Inflammatory macrophage treated with lipopolysaccharide for 4 hours (primary cell): Measurements from ENCODE around the gene TBXAS1.

ENCODE experiments used
- DNase-seq: peaks from one replicate; pipeline ENCODE4 v3.0.0-alpha.2; 2020

TBXAS1 gene

GRCh38 chr7:139985811-139986210, 156.7 kb downstream of the TBXAS1 start:
- no peak for DNase-seq

GRCh38 chr7:139987691-139988516, 158.8 kb downstream of the TBXAS1 start:
- no peak for DNase-seq

GRCh38 chr7:139989366-139990141, 160.5 kb downstream of the TBXAS1 start:
- no peak for DNase-seq

DNA sequence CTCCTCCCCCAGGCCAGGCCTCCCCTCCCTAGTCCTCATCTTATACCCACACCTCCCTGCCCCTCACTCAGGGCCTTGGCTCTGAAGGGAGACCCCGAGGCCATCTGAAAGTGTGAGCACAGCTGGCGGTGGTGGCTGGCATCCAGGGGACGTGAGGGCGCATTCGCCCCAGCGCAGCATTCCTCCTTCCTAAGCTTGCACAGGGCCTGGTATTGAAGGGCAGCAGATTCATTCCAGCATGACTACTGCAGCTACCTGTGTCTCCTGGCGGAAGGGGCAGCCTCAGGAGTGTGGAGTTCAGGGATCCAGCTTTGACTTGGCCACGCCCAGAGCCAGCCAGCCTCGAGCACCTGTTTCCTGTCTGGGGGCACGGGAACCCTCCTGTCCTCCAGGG, 161.1 kb downstream of the TBXAS1 start:
- DNase-seq = no peak

DNA sequence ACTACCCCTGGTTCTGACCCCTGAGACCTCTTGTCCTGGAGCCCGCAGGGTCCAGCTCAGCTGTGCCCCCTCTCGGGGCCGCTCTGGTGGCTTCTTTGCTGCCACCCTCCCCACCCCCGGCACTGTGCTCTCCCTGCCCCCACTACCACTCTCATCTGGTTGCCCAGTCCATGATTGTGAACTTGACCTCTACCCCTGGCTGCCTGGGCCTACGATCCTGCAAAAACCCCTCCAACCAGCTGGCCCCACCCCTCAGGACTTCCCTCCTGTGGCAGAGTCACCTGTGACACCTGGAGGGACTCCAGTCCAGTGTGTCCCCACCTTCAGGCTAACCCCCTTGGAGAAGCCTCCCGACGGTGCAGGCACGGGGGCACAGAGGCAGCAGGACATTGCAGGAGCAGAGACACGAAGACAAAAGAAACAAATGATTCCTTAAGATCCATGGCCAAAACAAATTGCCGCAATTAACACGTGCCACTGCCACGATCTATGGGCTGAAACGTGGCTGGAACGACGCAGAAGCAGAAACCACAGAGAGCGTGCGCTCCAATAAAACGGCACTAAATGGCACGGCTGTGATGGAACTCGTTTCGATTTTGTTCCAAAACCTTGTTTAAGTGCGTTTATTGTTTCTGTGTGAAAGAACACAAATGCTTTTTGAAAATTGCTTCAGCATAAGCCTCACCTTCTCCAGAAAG, 161.7 kb downstream of the TBXAS1 start:
- DNase-seq = no peak

DNA sequence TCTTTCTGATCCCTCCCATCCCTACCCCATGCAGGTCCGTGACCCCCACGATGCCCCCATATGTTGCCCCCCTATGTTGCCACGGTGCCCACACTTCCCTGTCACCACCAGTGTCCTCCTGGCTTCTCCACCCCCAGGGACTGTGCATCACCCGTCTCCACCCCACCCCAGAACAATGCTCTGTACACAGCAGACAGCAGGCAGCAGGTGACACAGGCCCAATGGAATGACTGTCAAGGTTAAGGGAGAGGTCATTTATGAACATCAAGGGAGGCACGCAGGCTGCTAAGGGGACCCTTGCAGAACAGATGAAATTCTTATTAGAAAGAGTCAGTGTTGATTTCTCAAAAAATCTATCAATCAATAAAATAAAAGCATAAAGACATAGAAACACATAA, 162.2 kb downstream of the TBXAS1 start:
- DNase-seq = no peak

DNA sequence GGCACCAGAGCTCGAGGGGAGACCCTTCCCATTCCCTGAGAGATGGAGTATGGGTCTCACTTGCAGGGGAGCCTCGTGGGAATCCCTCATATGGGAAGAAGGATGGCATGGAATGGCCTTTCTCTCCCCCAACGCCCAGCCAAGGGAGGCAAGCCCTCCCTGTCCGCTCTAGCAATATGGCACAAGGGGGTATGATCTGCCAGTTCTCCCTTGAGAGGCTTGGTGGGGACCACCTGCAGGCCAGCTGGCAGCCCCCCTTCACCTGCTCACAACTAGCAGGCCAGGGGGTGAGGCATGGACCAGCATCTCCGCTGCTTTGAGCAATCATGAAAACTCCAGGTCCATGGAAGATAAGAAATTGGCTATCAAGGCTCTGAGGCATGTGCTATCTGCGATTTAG, 162.8 kb downstream of the TBXAS1 start:
- no peak for DNase-seq

DNA sequence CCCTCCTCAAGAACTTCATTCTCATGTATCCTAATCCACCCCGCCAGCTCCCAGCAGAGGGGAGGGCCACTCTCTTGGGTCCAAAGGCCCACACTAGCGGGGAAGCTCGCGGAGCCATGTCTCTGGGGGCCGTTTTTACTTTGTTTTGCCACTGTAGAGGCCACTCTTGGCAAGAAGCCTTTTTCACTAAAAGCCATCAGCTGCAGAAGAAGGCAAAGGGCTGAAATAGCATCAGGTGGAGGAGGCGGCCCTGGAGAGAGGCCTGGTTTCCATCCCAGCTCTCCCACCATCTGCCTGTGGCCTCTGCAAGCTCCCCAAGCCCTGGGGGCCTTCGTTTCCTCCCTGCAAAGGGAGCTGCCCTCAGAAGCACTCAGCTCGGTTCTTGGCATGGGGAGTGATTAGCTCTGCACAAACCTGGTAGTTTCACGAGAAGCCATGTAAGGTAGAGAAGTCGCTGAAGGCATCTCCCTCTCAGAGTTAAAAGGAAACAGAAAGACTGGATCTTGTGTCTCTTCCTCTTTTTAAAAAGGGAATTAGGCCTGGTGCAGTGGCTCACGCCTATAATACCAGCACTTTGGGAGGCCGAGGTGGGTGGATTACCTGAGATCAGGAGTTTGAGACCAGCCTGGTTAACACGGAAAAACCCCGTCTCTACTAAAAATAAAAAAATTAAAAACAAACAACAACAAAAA, 163.4 kb downstream of the TBXAS1 start:
- DNase-seq = peak; percentile 55

DNA sequence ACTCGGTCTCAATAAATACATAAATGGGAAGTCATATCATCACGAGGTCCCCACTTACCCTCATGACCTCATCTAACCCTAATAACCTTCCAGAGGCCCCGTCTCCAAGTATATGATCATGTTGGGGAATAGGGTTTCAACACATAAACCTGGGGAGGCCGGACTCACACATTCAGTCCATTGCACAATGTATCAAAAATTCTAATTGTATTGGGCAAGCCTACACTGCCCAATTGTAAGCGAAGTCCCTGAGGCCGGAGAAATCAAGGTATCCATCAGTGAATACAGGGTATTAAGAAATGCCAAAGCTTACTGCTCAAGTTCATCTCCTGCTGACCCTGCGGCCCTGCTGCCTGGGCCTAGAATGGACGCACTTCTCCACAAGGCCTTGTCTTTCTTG, 164.1 kb downstream of the TBXAS1 start:
- peak; percentile 40 for DNase-seq

DNA sequence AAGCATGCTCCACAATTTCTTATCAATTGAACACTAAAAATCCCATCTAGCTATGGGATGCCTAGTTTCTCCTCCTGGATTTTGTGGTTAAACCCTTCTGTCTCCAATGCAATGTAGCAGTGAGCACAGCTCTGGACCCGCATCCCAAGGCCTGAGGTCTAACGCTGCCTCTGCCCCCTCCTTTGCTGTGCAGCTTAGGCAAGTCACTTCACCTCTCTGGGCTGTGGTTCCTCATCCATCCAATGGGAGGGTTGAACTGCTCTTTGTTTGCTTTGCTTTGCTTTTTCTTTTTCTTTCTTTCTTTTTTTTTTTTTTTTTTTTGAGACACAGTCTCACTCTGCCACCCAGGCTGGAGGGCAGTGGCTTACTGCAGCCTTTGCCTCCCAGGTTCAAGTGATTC, 164.5 kb downstream of the TBXAS1 start:
- DNase-seq = no peak

- DNase-seq = no peak
These were observed 165.3 kb downstream of the TBXAS1 start for GRCh38 chr7:139994356-139994755.

GRCh38 chr7:139995017-139995915, 166.2 kb downstream of the TBXAS1 start:
- DNase-seq = no peak

GRCh38 chr7:139998572-139998971, 169.5 kb downstream of the TBXAS1 start:
- no peak for DNase-seq

DNA sequence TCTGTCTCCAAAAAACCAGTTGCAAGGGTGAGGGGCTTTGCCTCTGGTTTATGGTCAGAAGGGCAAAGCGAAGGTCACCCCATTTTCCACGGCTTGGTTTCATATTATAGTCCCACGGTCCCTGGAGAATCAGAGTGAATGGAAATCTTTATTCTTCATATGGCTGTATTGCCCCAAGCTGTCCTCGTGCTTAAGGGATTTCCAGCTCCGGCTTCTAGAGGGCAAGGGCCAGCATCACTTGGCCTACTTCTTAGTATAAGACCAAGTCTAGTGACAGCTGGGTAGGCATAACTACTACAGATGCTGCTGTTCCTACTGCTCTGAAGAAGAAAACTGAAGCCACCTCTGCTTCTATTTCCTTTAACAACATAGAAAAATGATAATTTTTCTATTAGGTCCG, 170.5 kb downstream of the TBXAS1 start:
- DNase-seq = no peak

DNA sequence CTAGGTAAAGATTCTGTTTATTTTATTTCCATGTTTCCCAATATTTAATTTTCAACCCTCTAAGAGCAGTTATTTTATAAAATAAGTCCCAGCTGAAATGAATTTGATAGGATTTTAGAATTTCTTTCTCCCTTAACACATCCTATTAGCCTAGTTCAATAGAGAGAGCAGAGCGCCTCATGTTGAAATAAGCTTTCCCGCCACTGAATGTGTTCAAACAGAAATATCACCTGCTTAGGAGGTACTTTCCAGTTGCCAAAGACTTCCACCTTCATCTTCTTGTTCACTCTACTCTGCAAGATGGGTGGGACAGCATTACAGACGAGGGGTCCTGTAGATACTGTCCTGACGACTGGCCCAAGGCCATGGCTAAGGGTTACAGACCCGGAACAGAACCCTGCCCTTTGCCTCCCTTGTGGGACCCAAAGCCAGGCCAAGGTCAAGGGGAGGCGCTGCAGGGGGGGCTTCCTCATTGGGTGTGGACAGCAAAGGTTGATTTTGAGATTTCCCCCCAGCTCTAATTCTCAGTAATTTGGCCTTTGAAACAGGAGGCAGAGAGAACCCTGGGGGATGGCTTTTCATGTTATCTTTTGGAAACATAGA, 171.7 kb downstream of the TBXAS1 start:
- DNase-seq = no peak

GRCh38 chr7:140003913-140004382, 174.9 kb downstream of the TBXAS1 start:
- peak; percentile 57 for DNase-seq

GRCh38 chr7:140004672-140005071, 175.6 kb downstream of the TBXAS1 start:
- DNase-seq = no peak

- no peak for DNase-seq
These were observed 176.3 kb downstream of the TBXAS1 start for GRCh38 chr7:140005341-140005740.

DNA sequence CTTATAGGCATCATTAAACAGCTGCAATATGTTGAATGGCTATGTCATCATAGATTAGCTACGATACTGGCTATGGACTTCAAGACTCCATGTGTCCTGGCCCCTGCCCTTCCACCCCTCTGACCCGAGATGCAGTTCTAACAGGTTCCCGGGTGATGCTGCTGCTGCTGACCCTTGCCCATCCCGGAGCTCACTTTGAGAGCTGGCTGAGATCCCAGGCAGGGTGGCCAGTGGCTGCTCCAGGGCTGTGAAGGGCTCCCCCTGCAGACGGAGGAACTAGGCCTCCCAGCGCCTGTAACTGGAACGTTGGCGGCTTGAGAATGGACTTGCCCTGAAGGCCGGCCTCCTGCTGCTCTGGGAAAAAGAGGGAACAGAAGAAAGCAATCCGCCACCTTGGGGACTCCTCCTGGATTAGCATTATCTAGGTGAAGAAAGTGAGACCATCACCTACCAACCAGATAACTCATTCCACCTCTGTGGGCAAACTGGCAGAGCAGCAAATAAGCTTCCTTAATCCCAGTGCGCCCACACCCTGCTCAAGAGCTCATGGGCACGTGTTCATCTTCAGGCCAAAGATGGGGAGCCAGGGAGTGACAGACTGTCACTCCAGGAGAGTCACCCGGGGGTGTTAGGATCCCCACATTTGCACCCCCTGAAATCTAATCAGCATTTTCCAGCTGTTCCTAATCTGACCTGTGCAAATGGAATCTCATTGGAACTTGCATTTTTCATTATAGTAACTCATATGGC, 176.9 kb downstream of the TBXAS1 start:
- no peak for DNase-seq

DNA sequence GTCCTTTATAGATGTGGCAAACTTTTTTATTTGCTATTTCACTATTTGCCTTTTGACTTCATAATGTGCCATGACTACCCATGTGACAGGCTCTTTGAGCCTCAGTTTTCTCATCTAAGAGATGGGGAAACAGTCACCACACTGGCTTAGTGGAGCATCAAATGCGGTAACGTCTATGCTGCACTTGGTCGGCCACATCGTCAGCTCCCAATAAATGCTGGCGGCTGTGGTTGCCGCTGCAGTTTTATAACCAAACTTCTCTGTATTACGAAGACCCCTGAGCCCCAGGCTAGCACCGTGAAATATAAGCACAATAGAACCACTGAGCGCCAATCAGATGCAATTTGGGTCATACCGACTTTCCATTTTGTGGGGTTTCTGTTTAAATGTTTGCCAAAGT, 177.5 kb downstream of the TBXAS1 start:
- no peak for DNase-seq
